Panc1 (cell line): ENCODE results near the gene MOCS1. TPM values are rescaled to one million over a fixed set of nuclear protein-coding genes. Genes with fewer than 3 reads are reported as not detected.

Source experiments
- ATAC-seq: fragments of 200-7000 bp; cut with Tn5 transposase; 2 replicates; pipeline ENCODE4 v1.9.1; 2020; ENCODE audit warnings: mild to moderate bottlenecking, moderate library complexity
- BruUV-seq: library from RNA; stranded (reverse); fragments of 400-500 nt; replicated peaks from 2 replicates; lab custom pipeline; 2021; lab: Mats Ljungman, UMichigan
- CTCF ChIA-PET: fragments of 300-600 bp; sonication (Branson Sonifier 250); formaldehyde crosslinking; loops from one replicate; lab custom pipeline; 2022; ENCODE audit warnings: antibody characterized with exemption; lab: Charles Lee
- POLR2A ChIA-PET: fragments of 300-600 bp; sonication (Branson Sonifier 250); formaldehyde crosslinking; loops from one replicate; lab custom pipeline; 2022; ENCODE audit warnings: antibody characterized with exemption; lab: Charles Lee
- DNase-seq: peaks from one replicate; pipeline ENCODE4 v3.0.0-alpha.2; 2010; ENCODE audit warnings: low read depth, low spot score
- H3K27ac ChIP-seq: 2 replicates; pipeline ENCODE4 v1.5.1; 2011; ENCODE audit warnings: mild to moderate bottlenecking, low read length, inconsistent platforms
- H3K27me3 ChIP-seq: fragments of 200-500 bp; sonication (Bioruptor generic); 2 replicates; pipeline ENCODE4 v1.6.0; 2014; ENCODE audit warnings: low read length, inconsistent platforms; ENCODE audit not compliant: control insufficient read depth, insufficient read depth
- H3K36me3 ChIP-seq: fragments of 200-500 bp; sonication (Bioruptor generic); 2 replicates; pipeline ENCODE4 v1.5.1; 2014; ENCODE audit warnings: inconsistent platforms, mild to moderate bottlenecking, low read length, moderate library complexity; ENCODE audit not compliant: control insufficient read depth, insufficient read depth
- H3K4me1 ChIP-seq: 2 replicates; pipeline ENCODE4 v1.5.1; 2011; ENCODE audit warnings: inconsistent platforms, mild to moderate bottlenecking, low read length, moderate library complexity; ENCODE audit not compliant: control insufficient read depth, insufficient read depth
- H3K4me3 ChIP-seq, 2 experiments: 2 replicates each; pipeline ENCODE4 v1.5.1; 2011 to 2012; ENCODE audit warnings: low read depth in 2 of 2, low read length in 2 of 2, mild to moderate bottlenecking in 2 of 2, inconsistent platforms in 1 of 2, moderate library complexity in 1 of 2
- H3K9me3 ChIP-seq: fragments of 200-500 bp; sonication (Bioruptor generic); 2 replicates; pipeline ENCODE4 v1.5.1; 2014; ENCODE audit warnings: low read depth, mild to moderate bottlenecking, inconsistent platforms, low read length, moderate library complexity; ENCODE audit not compliant: control insufficient read depth, insufficient read depth
- POLR2AphosphoS5 ChIP-seq: IDR thresholded peaks from 2 replicates; pipeline ENCODE4 v1.6.1; 2012; ENCODE audit warnings: mild to moderate bottlenecking, low read depth, low read length, moderate library complexity
- REST ChIP-seq, 2 experiments: IDR thresholded peaks; 2 replicates each; pipeline ENCODE4 v1.6.1; 2011 to 2012; ENCODE audit warnings: low read depth in 2 of 2, control low read depth in 1 of 2, low read length in 1 of 2, mild to moderate bottlenecking in 1 of 2, moderate library complexity in 1 of 2; ENCODE audit not compliant: insufficient read depth in 1 of 2
- SIN3A ChIP-seq: IDR thresholded peaks from 2 replicates; pipeline ENCODE4 v1.6.1; 2012; ENCODE audit warnings: low read depth, mild to moderate bottlenecking, low read length, moderate library complexity, borderline replicate concordance; ENCODE audit not compliant: insufficient read depth
- TCF7L2 ChIP-seq: IDR thresholded peaks from 2 replicates; pipeline ENCODE4 v1.6.1; 2011; ENCODE audit warnings: mild to moderate bottlenecking, low read depth, low read length, inconsistent platforms
- in situ Hi-C: cut with HindIII; loops from 2 replicates; pipeline ENCODE4 v1.10.0; 2016; ENCODE audit warnings: low sequenced_read_pairs, low pct_unique_long_range_greater_than_20kb
- intact Hi-C: fragments of 100-400 bp; cut with micrococcal nuclease; formaldehyde crosslinking; loops from one replicate; pipeline ENCODE4 v1.10.0; 2022; ENCODE audit not compliant: unreplicated experiment
- total RNA-seq: library from RNA; stranded (reverse); gene quantifications from one replicate; pipeline ENCODE4 v1.2.1, GENCODE V29; 2021; ENCODE audit not compliant: unreplicated experiment
- TF ChIP-seq, protein P1 (sequence below): fragments of 450-650 bp; IDR thresholded peaks from 2 replicates; pipeline ENCODE4 v1.5.1; 2017; ENCODE audit warnings: mild to moderate bottlenecking

The MOCS1 gene
- total RNA-seq, 1 experiment from 2014 or later: 0.98 TPM

DNA sequence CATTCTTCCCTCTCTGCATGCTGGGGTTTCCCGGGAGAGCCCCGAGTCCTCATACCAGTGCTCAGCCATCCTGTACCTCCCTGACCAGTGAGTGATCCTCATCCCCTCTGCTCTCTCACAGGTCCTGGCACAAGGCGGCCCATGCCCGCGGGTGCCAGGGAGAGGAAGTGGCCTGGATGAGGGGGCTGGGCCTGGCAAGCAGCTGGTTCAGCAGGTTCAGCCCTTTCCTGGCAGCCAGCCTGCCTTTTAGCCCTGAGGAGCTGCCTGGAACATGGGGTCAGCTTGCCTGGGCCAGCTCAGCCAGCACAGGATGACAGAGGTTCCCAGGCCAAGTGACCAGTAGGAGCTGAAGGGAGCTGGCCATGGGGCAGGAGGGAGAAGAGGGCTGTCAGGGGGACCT, 10.9 kb downstream of the MOCS1 start:
- in situ Hi-C loops: no loop called here
- ChIA-PET CTCF (no interaction called here), POLR2A (no interaction called here)
- H3K4me3 ChIP-seq: no peak overlapping the region
- BruUV-seq: no TSS peak
- no peak for TF ChIP-seq SIN3A
- TF ChIP-seq REST (IDR thresholded peaks at IDR 0.05; ENCODE audit: insufficient read depth in 1 of 2, low read depth in 2 of 2, low read length in 1 of 2): no peak
- TF ChIP-seq POLR2AphosphoS5: no peak
- no peak for TF ChIP-seq TCF7L2
- TF ChIP-seq, protein P1, sequence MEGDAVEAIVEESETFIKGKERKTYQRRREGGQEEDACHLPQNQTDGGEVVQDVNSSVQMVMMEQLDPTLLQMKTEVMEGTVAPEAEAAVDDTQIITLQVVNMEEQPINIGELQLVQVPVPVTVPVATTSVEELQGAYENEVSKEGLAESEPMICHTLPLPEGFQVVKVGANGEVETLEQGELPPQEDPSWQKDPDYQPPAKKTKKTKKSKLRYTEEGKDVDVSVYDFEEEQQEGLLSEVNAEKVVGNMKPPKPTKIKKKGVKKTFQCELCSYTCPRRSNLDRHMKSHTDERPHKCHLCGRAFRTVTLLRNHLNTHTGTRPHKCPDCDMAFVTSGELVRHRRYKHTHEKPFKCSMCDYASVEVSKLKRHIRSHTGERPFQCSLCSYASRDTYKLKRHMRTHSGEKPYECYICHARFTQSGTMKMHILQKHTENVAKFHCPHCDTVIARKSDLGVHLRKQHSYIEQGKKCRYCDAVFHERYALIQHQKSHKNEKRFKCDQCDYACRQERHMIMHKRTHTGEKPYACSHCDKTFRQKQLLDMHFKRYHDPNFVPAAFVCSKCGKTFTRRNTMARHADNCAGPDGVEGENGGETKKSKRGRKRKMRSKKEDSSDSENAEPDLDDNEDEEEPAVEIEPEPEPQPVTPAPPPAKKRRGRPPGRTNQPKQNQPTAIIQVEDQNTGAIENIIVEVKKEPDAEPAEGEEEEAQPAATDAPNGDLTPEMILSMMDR: no peak
- no peaks in the 10 kb centered on the region for H3K9me3 ChIP-seq
- H3K36me3 ChIP-seq: no peaks in the 10 kb centered on the region
- ATAC-seq: no peak
- no peak for DNase-seq
- intact Hi-C loops: no loop called here
- no peak overlapping the region for H3K27ac ChIP-seq
- H3K27me3 ChIP-seq: no peaks in the 10 kb centered on the region
- H3K4me1 ChIP-seq: no peaks in the 10 kb centered on the region

- TF ChIP-seq REST (IDR thresholded peaks at IDR 0.05; ENCODE audit: insufficient read depth in 1 of 2, low read depth in 2 of 2, low read length in 1 of 2) (no peak), POLR2AphosphoS5 (no peak), SIN3A (no peak), TCF7L2 (no peak)
- TF ChIP-seq, protein P1: no peak
- Histone ChIP-seq H3K4me3 (no peak overlapping the region), H3K9me3 (no peaks in the 10 kb centered on the region), H3K27me3 (no peaks in the 10 kb centered on the region), H3K27ac (no peak overlapping the region), H3K36me3 (no peaks in the 10 kb centered on the region), H3K4me1 (no peaks in the 10 kb centered on the region)
- DNase-seq: no peak
- ChIA-PET POLR2A (no interaction called here), CTCF (no interaction called here)
- BruUV-seq: no TSS peak
- in situ Hi-C loops: no loop called here
- intact Hi-C loops: no loop called here
- no peak for ATAC-seq
Observed at GRCh38 chr6:39922821-39923220, 11.4 kb downstream of the MOCS1 start.
